SK-N-MC (cell line): ENCODE results near the gene MARS2.

Experiments used
- EZH2 ChIP-seq: fragments of 200-600 bp; sonication (generic); IDR thresholded peaks from one replicate; pipeline ENCODE4 v1.6.1; 2017; ENCODE audit warnings: antibody characterized with exemption
- FOXP2 ChIP-seq: optimal IDR thresholded peaks from 2 replicates; pipeline ENCODE3; 2011; ENCODE audit warnings: mild to moderate bottlenecking, moderate library complexity; ENCODE audit not compliant: insufficient read depth; ENCODE audit errors: extremely low read length, control extremely low read depth

DNA sequence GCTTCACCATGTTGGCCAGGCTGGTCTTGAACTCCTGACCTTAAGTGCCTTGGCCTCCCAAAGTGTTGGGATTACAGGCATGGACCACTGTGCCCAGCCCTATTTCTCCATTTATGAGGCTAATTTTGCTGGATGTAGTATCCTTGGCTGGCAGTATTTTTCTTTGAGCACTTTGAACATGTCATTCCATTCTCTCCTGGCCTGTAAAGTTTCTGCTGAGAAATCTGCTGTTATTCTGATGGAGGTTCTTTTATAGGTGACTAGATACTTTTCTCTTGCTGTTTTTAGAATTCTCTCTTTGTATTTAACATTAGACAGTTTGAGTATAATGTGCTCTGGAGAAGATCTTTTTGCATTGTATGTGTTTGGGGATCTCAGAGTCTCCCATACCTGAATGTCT lies 38.9 kb upstream of the MARS2 start:
- no peak for TF ChIP-seq EZH2
- no peak for TF ChIP-seq FOXP2
